Effector memory CD8-positive, alpha-beta T cell (primary cell): Measurements from ENCODE around the gene SLC24A3.

Source experiments
- ATAC-seq: fragments of 150-1000 bp; cut with Tn5 transposase; replicated peaks from 2 replicates; pipeline ENCODE4 v1.10.0; 2021; ENCODE audit warnings: mild to moderate bottlenecking, moderate library complexity
- DNase-seq, 3 experiments: peaks; one replicate each; pipeline ENCODE4 v3.0.0; 2021
- H3K27ac Mint-ChIP-seq, 2 donors: one replicate each; pipeline ENCODE4 v1.8.0; 2022; ENCODE audit warnings: mild to moderate bottlenecking in 2 of 2, mixed read lengths in 2 of 2, moderate library complexity in 2 of 2
- H3K27me3 Mint-ChIP-seq, 2 donors: one replicate each; pipeline ENCODE4 v1.8.0; 2022; ENCODE audit warnings: mixed read lengths in 2 of 2
- H3K36me3 Mint-ChIP-seq: one replicate; pipeline ENCODE4 v1.8.0; 2022; ENCODE audit warnings: mild to moderate bottlenecking, moderate library complexity, mixed read lengths; ENCODE audit not compliant: insufficient read depth
- H3K4me1 Mint-ChIP-seq, 2 donors: one replicate each; pipeline ENCODE4 v1.8.0; 2022; ENCODE audit warnings: low read depth in 2 of 2, mixed read lengths in 2 of 2
- H3K4me3 Mint-ChIP-seq, 2 donors: one replicate each; pipeline ENCODE4 v1.8.0; 2022; ENCODE audit warnings: mild to moderate bottlenecking in 2 of 2, mixed read lengths in 2 of 2, moderate library complexity in 2 of 2
- H3K9me3 Mint-ChIP-seq, 2 donors: one replicate each; pipeline ENCODE4 v1.8.0; 2022; ENCODE audit warnings: mixed read lengths in 2 of 2

Gene SLC24A3

DNA sequence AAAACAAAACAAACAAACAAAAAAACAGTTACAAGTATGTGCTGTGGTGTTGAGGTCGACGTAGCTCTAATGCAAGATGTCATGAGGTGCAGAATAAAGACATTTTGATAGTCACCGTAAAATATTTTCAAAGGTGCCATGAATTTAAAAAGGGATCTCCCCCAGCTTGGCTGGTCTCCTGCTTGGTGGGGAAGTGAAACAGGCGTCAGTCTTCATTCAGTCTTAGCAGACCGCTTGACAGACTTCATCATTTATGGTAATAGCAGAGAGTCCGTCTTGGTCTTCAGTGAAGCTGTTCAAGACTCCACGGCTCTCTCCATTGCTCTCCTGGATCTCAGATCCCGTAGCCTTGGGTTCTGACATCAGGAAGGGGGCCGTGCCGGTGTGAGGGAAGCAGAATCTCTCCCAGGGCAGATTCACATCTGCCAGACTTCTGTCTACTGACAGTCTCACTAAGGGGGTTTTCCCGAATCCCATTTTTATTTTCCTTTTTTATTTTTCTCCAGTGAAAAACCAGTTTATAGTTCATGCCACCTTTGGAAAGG is 1.6 kb downstream of the SLC24A3 start:
- H3K36me3 Mint-ChIP-seq = peaks cover 3% of the 10 kb centered on the region
- DNase-seq (no peak), ATAC-seq (no peak)
- H3K9me3 Mint-ChIP-seq = no peaks in the 10 kb centered on the region
- no peak overlapping the region for H3K27ac Mint-ChIP-seq
- peaks cover 0 to 3% of the 10 kb centered on the region in 2 donors for H3K4me1 Mint-ChIP-seq
- H3K27me3 Mint-ChIP-seq = peaks cover 42 to 64% of the 10 kb centered on the region in 2 donors
- H3K4me3 Mint-ChIP-seq = no peak overlapping the region

DNA sequence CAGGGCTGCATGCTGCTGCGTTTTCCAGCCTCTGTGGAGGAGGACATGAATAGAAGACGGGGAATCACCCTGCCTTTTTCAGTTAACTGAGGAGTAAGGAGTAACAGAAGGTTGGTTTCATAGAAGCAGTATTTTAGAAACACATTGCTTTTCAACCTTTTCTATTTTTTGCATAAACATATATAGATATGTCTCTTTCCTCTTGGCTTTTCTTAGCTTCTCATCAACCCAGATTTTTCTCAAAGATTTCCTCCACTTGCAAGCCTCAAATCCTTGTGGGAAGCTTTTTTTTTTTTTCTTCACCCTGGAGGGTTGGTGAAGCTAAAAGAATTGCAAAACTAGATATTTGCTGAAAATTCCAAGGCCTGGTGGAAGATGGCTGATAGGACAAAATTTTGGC is 6.0 kb downstream of the SLC24A3 start:
- H3K4me1 Mint-ChIP-seq = no peaks in the 10 kb centered on the region
- no peak for ATAC-seq
- H3K27me3 Mint-ChIP-seq = peaks cover 24 to 31% of the 10 kb centered on the region in 2 donors
- H3K27ac Mint-ChIP-seq = no peak overlapping the region
- no peak overlapping the region for H3K4me3 Mint-ChIP-seq
- H3K9me3 Mint-ChIP-seq = no peaks in the 10 kb centered on the region
- DNase-seq = no peak
- H3K36me3 Mint-ChIP-seq = peaks cover 5% of the 10 kb centered on the region

DNA sequence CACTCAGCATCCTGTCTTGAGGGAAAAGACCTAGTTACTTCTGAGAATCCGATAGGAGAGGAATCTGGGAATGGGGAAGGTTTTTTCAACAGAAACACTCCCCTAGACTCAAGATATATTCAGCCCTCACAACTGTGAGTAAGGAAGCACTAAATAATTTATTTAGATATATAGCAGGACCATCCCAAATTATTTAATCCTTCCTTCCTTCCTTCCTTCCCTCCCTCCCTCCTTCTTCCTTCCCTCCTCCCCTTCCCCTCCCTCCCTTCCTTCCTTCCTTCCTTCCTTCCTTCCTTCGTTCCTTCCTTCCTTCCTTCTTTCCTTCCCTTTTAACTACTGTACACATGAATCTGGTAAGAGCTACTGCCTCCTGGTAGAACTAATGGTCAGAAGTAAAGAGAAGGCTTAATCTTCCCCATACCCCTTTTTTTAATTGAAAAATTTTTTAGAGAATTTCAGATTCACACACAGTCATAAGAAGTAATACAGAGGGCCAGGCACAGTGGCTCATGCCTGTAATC is 10.1 kb downstream of the SLC24A3 start:
- Mint-ChIP-seq H3K4me3 (no peak overlapping the region), H3K36me3 (peaks cover 2% of the 10 kb centered on the region), H3K27ac (no peak overlapping the region), H3K9me3 (no peaks in the 10 kb centered on the region), H3K4me1 (no peaks in the 10 kb centered on the region), H3K27me3 (peaks cover 9 to 12% of the 10 kb centered on the region in 2 donors)
- ATAC-seq (no peak), DNase-seq (no peak)

DNA sequence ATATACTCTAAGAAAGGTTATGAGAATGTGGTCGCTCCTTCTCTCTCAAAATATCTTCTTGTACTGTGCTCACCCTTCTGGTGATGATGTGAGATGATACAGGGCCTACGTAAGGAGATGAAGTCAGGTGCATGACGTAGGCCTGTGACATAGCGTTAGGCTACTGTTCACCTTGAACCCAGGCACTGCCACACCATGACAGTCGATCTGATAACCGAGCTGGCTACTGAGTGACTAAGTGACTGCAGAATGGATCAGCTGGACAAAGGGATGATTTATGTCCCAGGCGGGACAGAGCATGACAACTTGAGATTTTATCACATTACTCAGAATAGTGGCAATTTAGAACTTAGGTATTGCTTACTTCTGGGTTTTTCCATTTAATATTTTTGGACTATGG is 11.2 kb downstream of the SLC24A3 start:
- Mint-ChIP-seq H3K27ac (no peak overlapping the region), H3K4me1 (no peaks in the 10 kb centered on the region), H3K9me3 (no peaks in the 10 kb centered on the region), H3K4me3 (no peak overlapping the region), H3K27me3 (peaks cover 0 to 5% of the 10 kb centered on the region in 2 donors), H3K36me3 (peaks cover 2% of the 10 kb centered on the region)
- DNase-seq (no peak), ATAC-seq (no peak)

DNA sequence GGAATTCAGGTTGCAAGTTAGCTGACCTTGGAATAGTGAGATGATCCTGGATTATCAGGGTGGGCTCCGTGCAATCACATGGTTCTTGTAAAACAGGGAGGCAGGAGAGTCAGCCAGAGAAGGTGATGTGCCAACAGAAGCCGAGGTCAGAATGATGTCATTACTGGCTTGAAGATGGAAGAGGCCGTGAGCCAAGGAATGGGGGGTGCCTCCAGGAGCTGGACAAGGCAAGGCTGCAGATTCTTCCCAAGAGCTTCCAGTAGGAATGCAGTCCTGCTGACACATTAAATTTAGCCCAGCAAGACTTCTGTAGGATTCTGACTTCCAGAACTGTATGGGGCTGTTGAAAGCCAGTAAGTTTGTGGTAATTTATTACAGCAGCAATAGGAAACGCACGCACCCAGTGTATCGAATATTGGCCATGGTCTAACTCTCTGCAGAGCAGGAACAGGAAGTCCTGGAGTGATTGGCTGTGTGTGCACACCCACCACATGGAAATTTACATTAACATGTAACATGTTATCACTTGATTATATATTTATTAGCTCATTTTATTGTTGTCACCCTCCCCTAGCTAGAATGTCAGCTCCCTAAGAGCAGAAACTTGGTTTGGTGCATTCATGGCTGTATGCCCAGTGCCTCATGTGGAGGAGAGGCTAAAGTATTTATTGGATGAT is 19.1 kb downstream of the SLC24A3 start:
- peaks cover 6 to 32% of the 10 kb centered on the region in 2 donors for H3K27me3 Mint-ChIP-seq
- H3K9me3 Mint-ChIP-seq = no peaks in the 10 kb centered on the region
- no peak for ATAC-seq
- no peaks in the 10 kb centered on the region for H3K4me1 Mint-ChIP-seq
- H3K36me3 Mint-ChIP-seq = no peaks in the 10 kb centered on the region
- no peak overlapping the region for H3K4me3 Mint-ChIP-seq
- H3K27ac Mint-ChIP-seq = no peak overlapping the region
- no peak for DNase-seq

DNA sequence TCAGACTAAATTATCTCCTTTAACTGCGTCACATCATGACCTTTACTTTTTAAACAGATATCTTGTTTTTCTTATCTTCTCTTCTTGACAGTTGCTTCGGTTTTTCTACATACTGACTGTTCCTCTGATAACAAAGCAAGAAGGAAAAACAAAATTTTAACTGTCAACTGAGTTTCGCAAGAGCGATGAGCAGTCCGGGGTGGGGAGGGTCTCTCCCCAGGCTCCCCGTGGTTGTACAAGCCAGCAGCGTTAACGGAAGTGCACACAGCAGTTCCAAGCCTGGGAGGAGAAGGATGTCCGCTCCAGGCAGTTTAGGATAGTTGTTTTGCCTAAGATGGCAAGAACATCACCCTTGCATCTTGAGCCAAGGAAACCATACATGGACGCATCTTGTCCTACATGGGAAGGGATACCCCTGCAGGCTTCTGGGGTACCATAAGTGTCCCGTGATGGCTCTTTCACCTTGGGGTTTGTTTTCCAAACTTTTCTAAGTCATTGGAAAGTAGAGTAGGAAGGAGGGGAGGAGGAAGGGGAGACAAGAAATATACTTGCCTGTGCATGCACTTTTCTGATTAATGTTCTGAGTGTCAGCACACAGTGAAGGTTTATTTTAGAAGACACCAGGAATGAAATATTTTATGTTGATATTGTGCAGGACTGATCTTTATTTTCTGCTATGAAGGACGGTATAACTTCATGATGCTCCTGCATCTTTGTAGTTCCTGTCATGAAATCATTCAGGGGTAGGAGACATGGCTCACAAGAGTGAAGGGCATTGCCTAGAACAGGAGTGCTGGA is 20.8 kb downstream of the SLC24A3 start:
- no peak for ATAC-seq

DNA sequence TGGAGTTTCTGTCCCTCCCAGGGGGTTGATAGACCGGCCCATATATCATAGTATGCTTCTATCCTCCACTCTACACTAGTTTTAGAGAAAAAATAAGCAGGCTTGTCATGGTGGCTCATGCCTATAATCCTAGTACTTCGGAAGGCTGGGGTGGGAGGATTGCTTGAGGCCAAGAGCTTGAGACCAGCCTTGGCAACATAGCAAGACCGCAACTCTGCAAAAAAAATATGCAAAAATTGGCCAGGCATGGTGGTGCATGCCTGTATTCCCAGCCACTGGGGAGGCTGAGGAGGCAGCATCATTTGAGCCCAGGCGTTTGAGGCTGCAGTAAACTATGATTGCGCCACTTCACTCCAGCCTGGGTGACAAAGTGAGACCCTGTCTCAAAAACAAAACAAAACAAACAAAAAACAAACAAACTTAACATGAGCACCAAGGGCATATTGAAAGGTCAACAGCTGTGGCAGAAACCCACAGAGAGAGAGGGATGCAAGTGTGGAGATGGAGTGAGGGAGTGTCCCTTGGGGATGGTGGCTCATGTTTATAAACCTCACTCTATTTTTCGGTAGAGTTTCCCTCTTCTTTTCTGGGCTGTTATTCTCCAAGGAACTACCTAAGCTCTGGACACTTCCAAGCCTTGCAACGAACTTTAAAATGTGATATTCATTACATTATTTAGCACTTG is 24.1 kb downstream of the SLC24A3 start:
- ATAC-seq (no peak), DNase-seq (no peak)
- H3K36me3 Mint-ChIP-seq = no peaks in the 10 kb centered on the region
- no peak overlapping the region for H3K27ac Mint-ChIP-seq
- H3K27me3 Mint-ChIP-seq = peaks cover 0 to 49% of the 10 kb centered on the region in 2 donors
- no peaks in the 10 kb centered on the region for H3K9me3 Mint-ChIP-seq
- H3K4me1 Mint-ChIP-seq = no peaks in the 10 kb centered on the region
- H3K4me3 Mint-ChIP-seq = no peak overlapping the region

More for the DNA sequence above, 20.8 kb downstream of the SLC24A3 start:
- Mint-ChIP-seq H3K27ac (no peak overlapping the region), H3K36me3 (no peaks in the 10 kb centered on the region), H3K27me3 (peaks cover 6 to 36% of the 10 kb centered on the region in 2 donors), H3K9me3 (no peaks in the 10 kb centered on the region), H3K4me1 (no peaks in the 10 kb centered on the region), H3K4me3 (no peak overlapping the region)
- no peak for DNase-seq

DNA sequence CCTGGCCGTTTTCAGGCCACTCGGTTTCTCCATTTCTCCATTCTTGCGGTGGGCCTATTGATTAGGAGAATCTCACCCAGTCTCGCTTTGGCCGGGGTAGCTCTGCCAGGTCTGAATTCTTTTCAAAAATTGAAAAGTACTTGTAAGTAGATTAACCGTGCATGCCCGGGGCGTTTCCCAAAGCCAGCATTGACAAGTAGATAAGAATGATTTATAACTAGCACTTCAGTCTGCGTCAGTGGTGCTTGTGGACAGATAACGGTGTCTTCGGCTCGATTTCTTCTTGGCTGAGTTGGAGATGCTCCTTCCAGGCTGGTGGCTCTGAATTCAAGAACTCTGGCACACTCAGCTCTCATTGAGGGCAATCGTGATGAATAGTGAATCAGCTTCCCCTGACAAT is 29.0 kb downstream of the SLC24A3 start:
- H3K4me1 Mint-ChIP-seq = no peaks in the 10 kb centered on the region
- peaks cover 0 to 25% of the 10 kb centered on the region in 2 donors for H3K27me3 Mint-ChIP-seq

DNA sequence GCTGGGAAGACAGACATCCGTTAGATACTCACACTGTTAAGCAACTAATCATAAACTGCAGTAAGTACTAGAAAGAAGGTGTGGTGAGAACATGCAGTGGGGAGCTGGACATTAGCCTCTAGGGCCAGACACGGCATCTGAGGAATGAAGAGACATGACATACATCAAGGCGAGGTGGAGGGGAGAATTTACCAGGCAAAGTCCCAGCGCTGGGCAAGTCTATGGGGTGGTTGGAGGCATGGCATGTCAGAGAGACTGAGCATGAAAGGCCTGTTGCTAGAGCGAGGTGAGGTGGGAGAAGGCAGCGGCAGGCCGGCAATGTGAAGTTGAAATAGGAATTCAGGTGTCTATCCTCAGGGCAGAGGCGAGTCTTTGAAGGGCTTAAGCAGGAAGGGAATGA is 31.8 kb downstream of the SLC24A3 start:
- H3K27ac Mint-ChIP-seq = no peak overlapping the region
- no peaks in the 10 kb centered on the region for H3K4me1 Mint-ChIP-seq
- H3K36me3 Mint-ChIP-seq = no peaks in the 10 kb centered on the region
- H3K4me3 Mint-ChIP-seq = no peak overlapping the region
- H3K27me3 Mint-ChIP-seq = peaks cover 0 to 11% of the 10 kb centered on the region in 2 donors
- ATAC-seq (no peak), DNase-seq (no peak)
- no peaks in the 10 kb centered on the region for H3K9me3 Mint-ChIP-seq

More for the DNA sequence above, 29.0 kb downstream of the SLC24A3 start:
- ATAC-seq = no peak
- no peaks in the 10 kb centered on the region for H3K9me3 Mint-ChIP-seq
- H3K36me3 Mint-ChIP-seq = no peaks in the 10 kb centered on the region
- DNase-seq = no peak
- H3K27ac Mint-ChIP-seq = no peak overlapping the region
- no peak overlapping the region for H3K4me3 Mint-ChIP-seq

DNA sequence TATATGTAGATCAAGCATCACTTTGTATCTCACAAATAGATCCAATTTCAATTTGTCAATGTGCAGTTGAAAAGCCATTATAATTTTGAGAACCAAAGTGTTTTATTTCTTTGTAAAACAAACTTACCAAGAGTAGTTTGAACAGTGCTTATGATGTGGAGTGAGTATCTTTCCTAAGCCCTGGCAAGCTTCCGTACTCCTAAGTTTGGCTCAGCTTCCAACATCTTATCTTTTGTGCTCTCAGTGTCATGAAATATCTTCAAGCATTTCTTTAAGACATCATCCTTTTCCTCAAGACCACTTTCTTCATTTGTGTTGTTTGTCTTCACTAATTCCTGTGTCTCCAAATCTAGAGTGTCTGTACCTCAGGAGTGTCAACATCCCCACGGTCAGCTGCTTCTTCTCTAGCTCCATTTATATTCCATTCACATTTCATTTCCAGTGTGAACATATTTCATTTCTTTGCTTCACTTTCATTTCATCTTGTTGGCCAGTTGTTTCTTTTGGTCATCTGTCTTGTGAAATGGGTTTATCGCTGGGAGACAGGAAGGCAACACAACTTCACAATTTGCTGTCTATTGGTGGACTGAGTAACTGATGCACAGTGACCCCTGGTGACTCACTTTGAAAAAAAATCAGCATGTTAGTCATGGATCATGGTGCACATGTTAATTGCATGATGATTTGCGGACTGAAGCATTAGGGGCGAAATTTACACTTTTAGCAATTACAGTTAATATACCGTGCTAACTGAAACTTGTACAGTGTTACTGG is 36.9 kb downstream of the SLC24A3 start:
- no peaks in the 10 kb centered on the region for H3K4me1 Mint-ChIP-seq
- H3K36me3 Mint-ChIP-seq = peaks cover 3% of the 10 kb centered on the region
- DNase-seq (no peak), ATAC-seq (no peak)
- H3K4me3 Mint-ChIP-seq = no peak overlapping the region
- peaks cover 0 to 16% of the 10 kb centered on the region in 2 donors for H3K27me3 Mint-ChIP-seq
- H3K27ac Mint-ChIP-seq = no peak overlapping the region
- no peaks in the 10 kb centered on the region for H3K9me3 Mint-ChIP-seq

DNA sequence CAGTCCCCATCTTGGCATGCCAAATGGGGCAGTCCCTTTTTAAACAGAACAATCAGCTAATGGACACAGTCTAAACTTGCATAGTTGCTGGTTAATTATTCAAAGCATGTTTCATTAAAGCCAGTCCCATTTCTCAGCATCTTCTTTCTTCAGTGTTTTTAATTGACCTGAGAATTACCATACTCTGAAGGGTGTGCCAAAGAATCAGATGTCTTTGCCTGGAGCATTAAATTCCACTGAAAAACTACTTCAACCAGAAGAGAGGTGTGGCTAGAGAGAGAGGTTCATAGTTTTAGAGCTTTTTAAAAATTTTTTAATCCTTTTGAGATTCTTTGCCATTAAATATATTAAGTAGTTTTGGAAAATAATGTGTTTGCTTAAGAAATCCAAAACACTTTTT is 37.9 kb downstream of the SLC24A3 start:
- no peak overlapping the region for H3K27ac Mint-ChIP-seq
- no peak overlapping the region for H3K4me3 Mint-ChIP-seq
- peaks cover 0 to 1% of the 10 kb centered on the region in 2 donors for H3K4me1 Mint-ChIP-seq

DNA sequence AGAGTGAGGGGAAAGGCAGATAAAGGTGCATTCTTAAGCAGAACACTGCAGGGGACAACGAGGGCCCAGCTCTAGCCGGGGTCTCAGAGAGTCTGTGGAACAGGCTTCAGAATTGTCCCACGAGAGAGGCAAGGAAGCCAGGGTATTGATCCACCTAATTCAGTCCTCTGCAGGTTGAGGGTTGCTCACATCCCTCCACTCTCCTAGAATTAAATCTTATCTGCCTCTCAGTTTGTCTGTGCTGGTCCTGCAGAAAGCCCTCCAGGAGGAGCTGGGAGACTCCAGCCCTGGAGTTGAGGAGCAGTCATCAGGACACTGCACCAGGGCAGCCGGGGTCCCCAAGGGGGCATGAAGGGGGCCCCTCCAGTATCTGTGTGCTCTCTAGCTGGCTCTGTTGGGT is 39.1 kb downstream of the SLC24A3 start:
- Mint-ChIP-seq H3K4me3 (no peak overlapping the region), H3K27ac (no peak overlapping the region), H3K27me3 (peaks cover 0 to 12% of the 10 kb centered on the region in 2 donors), H3K9me3 (no peaks in the 10 kb centered on the region), H3K36me3 (peaks cover 3% of the 10 kb centered on the region), H3K4me1 (peaks cover 0 to 1% of the 10 kb centered on the region in 2 donors)
- ATAC-seq (no peak), DNase-seq (no peak)

More for the DNA sequence above, 37.9 kb downstream of the SLC24A3 start:
- DNase-seq = no peak
- Mint-ChIP-seq H3K9me3 (no peaks in the 10 kb centered on the region), H3K36me3 (peaks cover 3% of the 10 kb centered on the region), H3K27me3 (peaks cover 0 to 12% of the 10 kb centered on the region in 2 donors)
- ATAC-seq = no peak

DNA sequence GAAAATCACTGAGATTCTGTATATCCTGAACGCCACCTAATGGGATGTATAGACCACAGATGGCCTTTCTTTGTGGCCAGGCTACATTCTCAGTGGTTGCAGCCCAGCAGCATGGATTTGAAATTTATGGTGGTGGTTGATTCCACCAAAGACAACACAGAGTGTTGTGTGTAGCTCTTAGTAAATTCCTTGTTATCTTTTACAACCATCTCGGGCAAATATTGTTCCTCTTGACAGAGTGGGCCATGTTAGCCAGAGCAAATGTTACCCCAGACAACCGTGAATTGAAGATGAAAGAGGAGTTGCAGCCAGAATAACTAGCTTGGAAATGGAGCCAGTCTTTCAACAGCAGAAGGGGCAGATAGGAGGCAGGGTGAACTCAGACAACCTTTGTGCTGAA is 39.5 kb downstream of the SLC24A3 start:
- DNase-seq (no peak), ATAC-seq (no peak)
- no peak overlapping the region for H3K4me3 Mint-ChIP-seq
- H3K27me3 Mint-ChIP-seq = peaks cover 0 to 12% of the 10 kb centered on the region in 2 donors
- H3K4me1 Mint-ChIP-seq = peaks cover 0 to 1% of the 10 kb centered on the region in 2 donors
- H3K27ac Mint-ChIP-seq = no peak overlapping the region
- peaks cover 3% of the 10 kb centered on the region for H3K36me3 Mint-ChIP-seq
- no peaks in the 10 kb centered on the region for H3K9me3 Mint-ChIP-seq
